Cardiac ventricle fibroblast (primary cell): Measurements from ENCODE around the gene CIAO3. TPM values are rescaled to one million over a fixed set of nuclear protein-coding genes. Genes with fewer than 3 reads are reported as not detected.

Source experiments
- total RNA-seq: library from RNA; depleted of rRNA; stranded (reverse); fragments of >200 nt; gene quantifications from 2 replicates; pipeline ENCODE4 v1.2.3, GENCODE V29; 2015

Gene CIAO3
- total RNA-seq: 8.9 and 16.7 TPM in 2 replicates

DNA sequence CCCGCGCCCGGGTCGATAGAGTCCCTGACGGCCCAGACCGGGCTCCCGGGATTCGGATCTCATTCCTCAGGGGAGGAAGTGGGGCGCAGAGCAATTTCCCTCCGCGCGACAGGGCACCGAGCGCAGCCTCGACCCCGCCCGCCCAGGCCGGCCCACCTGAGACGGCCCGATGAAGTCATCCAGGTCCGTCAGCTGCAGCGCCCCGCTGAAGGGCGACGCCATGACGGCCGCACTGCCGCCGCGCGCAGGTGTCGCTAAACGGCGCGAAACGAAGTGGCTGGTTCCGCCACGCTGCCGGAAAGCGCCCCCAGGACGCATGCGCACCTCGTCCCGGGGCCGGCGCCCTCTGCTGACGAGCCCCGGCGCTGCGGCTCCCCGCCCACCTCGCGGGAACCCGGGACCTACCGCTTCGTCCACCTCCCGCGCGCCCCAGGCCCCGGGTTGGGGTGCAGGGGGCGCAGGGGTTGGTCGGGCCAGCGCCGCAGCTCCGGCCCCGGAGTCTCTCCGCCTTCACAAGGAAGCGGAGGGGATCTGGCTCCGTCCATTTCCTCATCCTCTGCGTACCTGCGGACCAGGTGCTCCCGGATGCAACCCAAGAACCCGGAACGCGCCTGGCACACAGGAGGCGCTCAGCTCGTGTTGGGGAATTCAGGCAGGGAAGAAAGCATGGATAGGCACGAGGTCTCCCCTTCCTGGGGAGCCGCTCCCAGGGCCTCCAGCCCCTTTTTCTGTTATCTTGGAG, at the start of gene CIAO3:
CIAO3 (minus strand) TSS at position 234 of the 742 bp plus-strand sequence; CDS start at position 222, 12 bp downstream.

DNA sequence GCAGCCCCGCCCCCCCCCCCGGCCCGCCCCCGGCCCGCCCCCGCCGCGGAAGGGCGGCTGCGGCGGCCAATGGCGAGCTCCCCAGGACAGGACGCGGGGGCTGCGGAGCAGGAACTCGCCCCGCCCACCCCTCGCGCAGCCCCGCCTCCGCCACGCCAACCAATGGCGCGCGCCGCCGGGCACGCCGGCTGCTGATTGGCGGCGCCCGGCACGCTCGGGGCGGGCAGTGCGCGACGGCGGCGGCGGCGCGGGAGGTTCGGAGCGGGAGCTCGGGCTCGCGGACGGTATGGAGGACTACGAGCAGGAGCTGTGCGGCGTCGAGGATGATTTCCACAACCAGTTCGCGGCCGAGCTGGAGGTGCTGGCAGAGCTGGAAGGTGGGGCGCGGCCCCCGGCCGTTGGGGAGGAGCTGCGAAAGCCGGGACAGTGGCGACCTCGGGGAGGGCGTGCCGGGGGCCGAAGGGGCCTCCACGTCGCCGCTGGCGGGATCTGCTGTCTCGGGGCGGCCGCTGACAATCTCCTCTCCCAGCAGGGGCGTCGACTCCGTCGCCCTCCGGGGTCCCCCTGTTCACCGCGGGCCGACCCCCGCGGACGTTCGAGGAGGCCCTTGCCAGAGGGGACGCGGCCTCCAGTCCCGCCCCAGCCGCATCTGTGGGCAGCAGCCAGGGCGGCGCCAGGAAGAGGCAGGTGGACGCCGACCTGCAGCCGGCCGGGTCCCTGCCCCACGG, 47.8 kb upstream of the CIAO3 start, which contains the start of gene CHTF18:
CHTF18 (plus strand) TSS at position 222 of the 728 bp plus-strand sequence; CDS start at position 287, 65 bp downstream.

GRCh38 chr16:787978-788398, 47.2 kb upstream of the CIAO3 start, which contains the start of gene RPUSD1:
TSS of gene RPUSD1 (minus strand) at chr16:788381. CDS start at chr16:787737, 644 bp downstream.

GRCh38 chr16:760545-761343, 19.9 kb upstream of the CIAO3 start, which contains the start of gene MSLN:
TSS of gene MSLN (plus strand) at chr16:760734. CDS start at chr16:762681, 1,947 bp downstream.

GRCh38 chr16:726438-727290, 14.1 kb downstream of the CIAO3 start, which contains the start of the genes CCDC78 and HAGHL:
TSS of gene CCDC78 (minus strand) at chr16:726443. CDS start at chr16:726367, 76 bp downstream.
TSS of gene HAGHL (plus strand) at chr16:727106. CDS start at chr16:727510, 404 bp downstream.

GRCh38 chr16:720990-721764, 19.6 kb downstream of the CIAO3 start, which contains the start of gene ANTKMT:
TSS of gene ANTKMT (plus strand) at chr16:721146. CDS start at chr16:721275, 129 bp downstream.

DNA sequence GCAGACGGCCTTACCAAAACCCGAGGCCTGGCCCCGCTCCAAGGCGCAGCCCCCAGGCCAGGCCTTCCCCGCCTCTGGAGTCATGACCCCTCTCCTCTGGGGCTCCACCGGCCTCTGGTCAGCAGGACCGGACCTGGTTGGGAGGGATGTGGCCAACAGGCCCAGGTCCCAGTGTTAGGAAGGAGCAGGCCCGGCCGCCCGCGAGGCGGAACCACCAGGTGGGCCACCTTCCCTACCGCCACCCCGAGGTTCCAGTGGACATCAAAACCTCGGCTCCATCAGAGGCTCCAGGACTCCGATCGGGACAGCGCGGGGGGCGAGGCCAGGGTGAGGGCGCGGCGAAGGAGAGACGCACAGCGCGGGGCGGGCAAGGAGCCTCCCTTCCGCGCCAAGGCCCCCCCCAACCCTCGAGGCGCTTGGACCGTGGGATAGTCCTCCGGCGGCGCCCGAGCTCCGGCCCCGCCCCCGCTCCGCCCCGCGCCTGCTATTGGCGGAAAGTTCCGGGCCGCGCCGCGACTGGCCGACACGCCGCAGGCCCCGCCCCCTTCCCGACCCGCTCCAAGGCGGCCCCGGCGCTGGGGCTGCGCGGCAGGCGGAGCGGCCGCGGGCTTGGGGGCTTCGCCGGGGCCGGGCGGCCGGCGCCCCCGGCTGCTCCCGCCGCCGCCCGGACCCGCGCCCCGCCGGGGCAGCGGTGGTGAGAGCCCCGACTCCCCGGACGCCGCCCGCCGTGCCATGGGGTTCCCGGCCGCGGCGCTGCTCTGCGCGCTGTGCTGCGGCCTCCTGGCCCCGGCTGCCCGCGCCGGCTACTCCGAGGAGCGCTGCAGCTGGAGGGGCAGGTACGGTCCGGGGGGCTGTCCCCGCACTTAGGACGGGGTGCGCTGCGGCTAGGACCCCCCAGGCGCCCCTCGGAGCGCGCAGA, 26.0 kb downstream of the CIAO3 start, which contains the start of gene METRN:
METRN (plus strand) TSS at position 561 of the 919 bp plus-strand sequence; CDS start at position 733, 172 bp downstream.

DNA sequence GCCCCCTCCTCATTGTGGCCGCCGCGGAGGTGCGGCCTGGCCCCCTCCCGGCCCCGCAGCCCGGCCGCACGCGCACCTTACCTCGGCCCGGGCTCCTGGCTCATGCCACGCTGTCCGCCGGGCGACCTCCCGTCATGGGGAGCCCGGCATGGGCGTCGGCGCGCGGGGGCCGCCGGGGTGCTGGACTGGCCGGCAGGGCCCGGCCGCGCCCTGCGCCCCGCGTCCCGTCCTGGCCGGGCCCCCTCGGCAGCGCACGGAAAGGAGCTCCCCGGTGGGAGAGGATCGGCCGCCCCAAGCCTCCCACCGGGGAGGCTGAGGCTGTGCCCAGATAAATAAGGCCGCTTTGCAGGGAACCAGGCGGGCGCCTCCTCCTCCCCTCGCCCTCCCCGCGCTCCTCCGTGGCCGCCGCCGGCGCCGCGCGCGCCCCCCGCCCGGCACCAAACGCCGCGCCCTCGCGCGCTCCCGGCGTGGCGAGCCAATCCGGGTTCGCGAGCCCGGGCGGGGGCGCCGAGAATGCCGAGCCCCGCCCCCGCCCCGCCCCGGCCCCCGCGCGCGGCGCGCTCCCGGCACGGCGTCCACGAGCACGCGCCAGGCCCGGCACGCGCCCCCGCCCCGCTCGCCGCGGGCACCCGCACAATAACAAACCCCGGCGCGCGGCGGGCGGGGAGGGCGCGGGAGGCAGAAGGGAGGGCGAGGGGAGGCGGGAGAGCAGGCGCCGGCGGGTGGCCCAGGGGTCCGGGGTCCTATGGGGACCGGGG, 35.2 kb downstream of the CIAO3 start, which contains the start of gene FBXL16:
FBXL16 (minus strand) TSS at position 371 of the 758 bp plus-strand sequence. CDS start 8,396 bp downstream, outside the sequence.

DNA sequence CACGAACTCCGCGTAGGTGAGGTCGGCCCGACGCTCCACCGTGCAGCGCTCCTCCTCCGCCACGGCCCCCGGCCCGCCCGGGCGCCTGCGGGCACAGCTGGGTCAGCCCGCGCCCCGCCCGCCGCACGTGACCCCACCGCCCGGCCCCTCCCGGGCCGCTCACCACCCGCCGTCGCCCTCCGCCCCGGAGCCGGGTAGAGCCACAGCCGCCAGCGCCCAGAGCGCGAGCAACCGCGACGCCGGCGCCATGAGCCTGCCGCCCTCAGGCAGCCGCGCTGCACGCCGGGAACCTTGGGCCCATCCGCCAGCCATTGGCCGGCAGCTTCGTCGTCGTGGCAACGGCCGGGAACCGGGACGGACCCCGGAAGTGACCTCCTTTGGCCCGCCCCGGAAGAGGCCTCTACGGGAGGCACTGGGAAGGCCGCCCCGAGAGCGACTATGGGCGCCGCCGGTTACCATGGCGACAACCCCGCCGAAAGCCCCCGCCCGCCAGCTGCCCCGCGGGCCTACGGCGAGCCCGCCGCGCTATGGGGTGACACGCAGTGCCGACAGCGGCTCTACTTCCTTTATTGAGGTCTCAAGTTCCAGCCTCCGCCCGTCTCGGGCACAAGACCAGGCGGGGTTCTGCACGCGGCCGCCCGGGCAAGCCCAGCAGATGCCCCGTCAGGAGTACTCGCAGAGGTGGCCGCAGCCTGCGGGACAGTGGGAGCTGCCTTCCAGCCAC, 56.6 kb downstream of the CIAO3 start, which contains the start of gene JMJD8:
JMJD8 (minus strand) TSS at position 264 of the 724 bp plus-strand sequence; CDS start at position 249, 15 bp downstream.

GRCh38 chr16:679814-680624, 60.8 kb downstream of the CIAO3 start, which contains the start of gene STUB1:
TSS of gene STUB1 (plus strand) at chr16:680410. CDS start at chr16:680526, 116 bp downstream.

Other genes with a start within 250 kb of the CIAO3 start
- 29.2 and 37.8 TPM in 2 replicates for gene CAPN15, start 213.3 kb downstream of the CIAO3 start, total RNA-seq
- not detected in 2 replicates for gene PRR35, start 180.6 kb downstream of the CIAO3 start, total RNA-seq
- 3.5 and 4.4 TPM in 2 replicates for gene NHLRC4, start 174.0 kb downstream of the CIAO3 start, total RNA-seq
- 20.2 and 25.1 TPM in 2 replicates for gene PIGQ, start 171.0 kb downstream of the CIAO3 start, total RNA-seq
- gene RAB40C, start 150.9 kb downstream of the CIAO3 start, total RNA-seq: 10.9 and 19.7 TPM in 2 replicates
- gene WFIKKN1, start 110.0 kb downstream of the CIAO3 start, total RNA-seq: 0.06 TPM in 1 of 2 replicates, not detected in the other
- gene METTL26, start 104.7 kb downstream of the CIAO3 start, total RNA-seq: 187 and 190 TPM in 2 replicates
- gene MCRIP2, start 99.2 kb downstream of the CIAO3 start, total RNA-seq: 21.0 and 34.2 TPM in 2 replicates
- gene WDR90, start 91.6 kb downstream of the CIAO3 start, total RNA-seq: 5.7 and 9.1 TPM in 2 replicates
- gene RHOT2, start 72.9 kb downstream of the CIAO3 start, total RNA-seq: 18.7 and 19.5 TPM in 2 replicates
- 0.50 and 1.5 TPM in 2 replicates for gene RHBDL1, start 65.3 kb downstream of the CIAO3 start, total RNA-seq
- 97.2 and 118 TPM in 2 replicates for gene STUB1, start 60.6 kb downstream of the CIAO3 start, total RNA-seq
- gene JMJD8, start 56.7 kb downstream of the CIAO3 start, total RNA-seq: 47.8 and 63.7 TPM in 2 replicates
- gene WDR24, start 50.6 kb downstream of the CIAO3 start, total RNA-seq: 14.2 and 14.9 TPM in 2 replicates
- not detected in 2 replicates for gene FBXL16, start 35.2 kb downstream of the CIAO3 start, total RNA-seq
- gene METRN, start 25.9 kb downstream of the CIAO3 start, total RNA-seq: 115 and 126 TPM in 2 replicates
- 30.0 and 34.0 TPM in 2 replicates for gene ANTKMT, start 19.9 kb downstream of the CIAO3 start, total RNA-seq
- 0.10 and 1.3 TPM in 2 replicates for gene CCDC78, start 14.6 kb downstream of the CIAO3 start, total RNA-seq
- gene HAGHL, start 13.9 kb downstream of the CIAO3 start, total RNA-seq: 5.9 and 16.4 TPM in 2 replicates
- not detected in 2 replicates for gene MSLN, start 19.7 kb upstream of the CIAO3 start, total RNA-seq
- gene RPUSD1, start 47.4 kb upstream of the CIAO3 start, total RNA-seq: 20.3 and 26.0 TPM in 2 replicates
- 2.0 and 4.9 TPM in 2 replicates for gene CHTF18, start 47.6 kb upstream of the CIAO3 start, total RNA-seq
- not detected in 2 replicates for gene GNG13, start 59.7 kb upstream of the CIAO3 start, total RNA-seq
- 26.4 and 41.9 TPM in 2 replicates for gene LMF1, start 230.0 kb upstream of the CIAO3 start, total RNA-seq
- gene SOX8, start 240.8 kb upstream of the CIAO3 start, total RNA-seq: 1.1 and 1.4 TPM in 2 replicates